ENCODE results near the gene TRAF3IP1. TPM values are rescaled to one million over a fixed set of nuclear protein-coding genes. Genes with fewer than 3 reads are reported as not detected.
"Not testable (repeated sequence)": the region's sequence is repeated elsewhere in the genome, so short reads cannot be mapped to it uniquely, and the experiment has no call there.

The TRAF3IP1 gene
- total RNA-seq, 1 donor from 2014 or later = 10.8 TPM

GRCh38 chr2:238308177-238308576 lies 12.1 kb upstream of the TRAF3IP1 start:
- ATAC-seq = no peak

- not testable (repeated sequence) for ATAC-seq
Observed at GRCh38 chr2:238310721-238311120, 9.6 kb upstream of the TRAF3IP1 start.

GRCh38 chr2:238313289-238313990 lies 6.9 kb upstream of the TRAF3IP1 start:
- no peak for ATAC-seq

GRCh38 chr2:238313991-238314350 lies 6.3 kb upstream of the TRAF3IP1 start:
- ATAC-seq = no peak

- ATAC-seq = peak; percentile 19
Observed at GRCh38 chr2:238314576-238314975, 5.7 kb upstream of the TRAF3IP1 start.

- no peak for ATAC-seq
Observed at GRCh38 chr2:238315031-238315595, 5.2 kb upstream of the TRAF3IP1 start.

GRCh38 chr2:238320648-238321281 lies 447 bp downstream of the TRAF3IP1 start:
- peak; percentile 30 for ATAC-seq

GRCh38 chr2:238321467-238321866 lies 1.1 kb downstream of the TRAF3IP1 start:
- ATAC-seq = peak; percentile 48

GRCh38 chr2:238322001-238322411 lies 1.7 kb downstream of the TRAF3IP1 start:
- ATAC-seq = no peak

GRCh38 chr2:238324248-238324647 lies 3.9 kb downstream of the TRAF3IP1 start:
- not testable (repeated sequence) for ATAC-seq

- no peak for ATAC-seq
Observed at GRCh38 chr2:238325694-238326093, 5.4 kb downstream of the TRAF3IP1 start.

GRCh38 chr2:238326801-238327365 lies 6.6 kb downstream of the TRAF3IP1 start:
- no peak for ATAC-seq

- no peak for ATAC-seq
Observed at GRCh38 chr2:238327751-238328150, 7.4 kb downstream of the TRAF3IP1 start.

GRCh38 chr2:238330391-238330790 lies 10.1 kb downstream of the TRAF3IP1 start:
- ATAC-seq = no peak

- no peak for ATAC-seq
Observed at GRCh38 chr2:238331916-238332315, 11.6 kb downstream of the TRAF3IP1 start.

GRCh38 chr2:238334885-238335284 lies 14.6 kb downstream of the TRAF3IP1 start:
- no peak for ATAC-seq

GRCh38 chr2:238335591-238335990 lies 15.3 kb downstream of the TRAF3IP1 start:
- ATAC-seq = not testable (repeated sequence)

- ATAC-seq = no peak
Observed at GRCh38 chr2:238336151-238336550, 15.8 kb downstream of the TRAF3IP1 start.

- ATAC-seq = no peak
Observed at GRCh38 chr2:238336793-238337444, 16.6 kb downstream of the TRAF3IP1 start.

GRCh38 chr2:238337846-238338245 lies 17.5 kb downstream of the TRAF3IP1 start:
- ATAC-seq = no peak

GRCh38 chr2:238338710-238339394 lies 18.5 kb downstream of the TRAF3IP1 start:
- ATAC-seq = no peak

GRCh38 chr2:238339395-238339780 lies 19.1 kb downstream of the TRAF3IP1 start:
- ATAC-seq = peak; percentile 43

GRCh38 chr2:238339814-238340213 lies 19.5 kb downstream of the TRAF3IP1 start:
- ATAC-seq = peak; percentile 49
